GM21723 (cell line): ENCODE data around the gene C17orf114.

ENCODE experiments used
- ATAC-seq: cut with Tn5 transposase; IDR thresholded peaks from one replicate; pipeline ENCODE4 v1.9.1; 2021; ENCODE audit warnings: mild to moderate bottlenecking, moderate library complexity; ENCODE audit not compliant: unreplicated experiment

C17orf114 gene

DNA sequence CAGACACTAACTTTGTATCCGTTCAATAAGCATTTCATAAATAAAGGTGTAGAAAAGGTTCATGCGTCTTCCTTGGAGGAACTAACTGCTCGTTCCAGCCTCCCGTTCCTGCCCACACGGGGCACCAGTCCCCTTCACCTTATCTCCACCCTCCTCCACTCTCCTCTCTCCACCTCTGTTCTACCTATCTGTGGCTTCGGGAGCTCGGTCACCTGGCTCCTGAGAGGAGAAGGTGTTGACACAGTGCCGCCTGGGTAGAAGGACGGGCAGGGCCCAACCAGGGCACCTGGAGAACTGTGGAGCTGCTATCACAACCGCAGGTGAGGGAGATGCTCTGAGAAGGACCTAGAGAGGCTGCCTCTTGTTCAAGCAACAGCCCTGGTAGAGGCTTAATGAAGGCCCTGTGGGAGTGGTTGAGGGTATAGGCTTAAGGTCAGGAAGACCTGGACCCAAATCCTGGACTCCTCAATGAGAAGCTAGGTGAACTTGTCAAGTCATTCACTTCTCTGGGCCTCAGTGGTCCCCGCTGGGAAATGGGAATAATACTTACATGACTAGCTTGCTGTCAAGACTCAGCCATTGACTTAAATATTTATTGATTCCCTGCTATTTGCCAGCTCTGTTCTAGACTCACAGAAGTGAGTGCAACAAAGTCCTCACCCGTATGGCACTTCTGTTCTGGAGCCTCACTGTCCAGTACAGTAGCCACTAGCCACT, 21.4 kb upstream of the C17orf114 start:
- no peak for ATAC-seq

DNA sequence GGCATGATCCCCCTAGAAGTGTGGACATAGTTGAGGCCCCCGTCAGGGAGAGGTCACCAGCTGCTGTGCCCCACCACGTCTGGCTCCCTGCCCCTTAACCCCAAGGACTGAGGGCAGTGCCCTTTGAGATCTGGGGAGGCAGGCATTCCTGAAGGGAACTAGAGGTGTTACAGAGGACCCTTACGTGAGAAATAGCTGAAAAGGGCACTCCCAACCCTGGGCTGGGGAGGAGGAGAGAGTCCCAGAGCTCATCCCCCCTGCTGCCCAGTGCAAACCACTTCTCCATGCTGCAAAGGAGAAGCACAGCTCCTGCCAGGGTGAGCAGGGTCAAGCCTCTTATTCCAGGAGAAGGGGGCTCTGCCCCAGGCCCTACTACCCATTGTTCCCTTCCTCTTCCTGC, 20.7 kb upstream of the C17orf114 start:
- no peak for ATAC-seq

DNA sequence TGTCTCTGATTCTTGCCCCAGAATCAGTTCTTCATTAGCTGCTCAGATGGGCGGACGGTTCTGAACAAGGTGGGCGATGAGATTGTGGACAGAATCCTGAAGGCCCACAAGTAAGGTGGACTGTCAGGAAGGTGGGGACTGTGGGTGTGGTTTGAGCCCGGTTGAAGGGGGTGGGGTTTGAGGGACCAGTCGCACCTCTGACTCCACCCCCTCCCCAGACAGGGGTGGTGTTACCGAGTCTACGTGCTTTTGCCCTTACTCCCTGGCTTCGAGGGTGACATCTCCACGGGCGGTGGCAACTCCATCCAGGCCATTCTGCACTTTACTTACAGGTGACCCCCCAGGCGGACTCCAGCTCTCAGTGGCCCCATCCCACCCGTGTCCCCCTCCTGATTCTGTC, 16.1 kb upstream of the C17orf114 start:
- ATAC-seq, result no peak

DNA sequence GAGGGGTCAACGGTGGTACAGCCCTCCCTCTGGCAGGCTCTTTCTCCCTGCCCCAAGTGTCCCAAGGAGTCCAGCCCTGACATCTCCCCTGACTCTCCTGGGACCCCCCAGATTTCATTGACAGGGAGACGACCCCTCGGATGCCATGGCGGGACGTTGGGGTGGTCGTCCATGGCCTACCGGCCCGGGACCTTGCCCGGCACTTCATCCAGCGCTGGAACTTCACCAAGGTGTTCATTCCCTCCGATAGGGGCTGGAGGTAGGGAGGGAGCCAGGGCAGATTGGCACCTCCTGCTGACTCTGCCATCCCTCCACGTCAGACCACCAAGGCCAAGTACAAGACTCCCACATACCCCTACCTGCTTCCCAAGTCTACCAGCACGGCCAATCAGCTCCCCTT, 14.7 kb upstream of the C17orf114 start:
- ATAC-seq, result no peak

DNA sequence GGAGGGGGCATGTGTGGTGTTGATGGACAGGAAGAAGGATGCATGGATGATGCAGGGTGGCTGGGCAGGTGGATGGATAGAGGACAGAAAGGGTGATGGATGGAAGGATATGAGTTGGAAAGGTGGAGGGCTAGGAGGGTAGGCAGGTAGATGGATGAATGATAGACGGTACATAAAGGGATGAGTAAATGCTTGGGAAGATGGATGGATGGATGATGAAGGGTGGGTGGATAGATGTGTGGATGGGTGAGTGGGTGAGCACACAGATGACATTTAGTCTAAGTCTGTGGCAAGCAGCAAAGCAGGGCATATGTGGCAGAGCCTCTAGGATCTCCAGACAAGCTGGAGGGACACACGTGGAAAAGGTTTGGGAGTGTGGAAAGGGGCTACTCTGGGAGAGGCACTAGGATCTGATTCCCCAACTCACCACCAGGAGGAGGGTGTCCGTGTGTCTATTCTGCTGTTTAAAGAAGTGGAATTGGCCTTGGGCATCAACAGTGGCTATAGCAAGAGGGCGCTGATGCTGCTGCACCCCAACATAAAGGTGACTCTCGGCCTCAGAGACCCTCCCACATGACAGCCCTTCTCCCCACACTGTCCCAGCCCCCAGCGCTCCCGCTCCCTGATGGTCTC, 13.0 kb upstream of the C17orf114 start:
- ATAC-seq, result no peak

DNA sequence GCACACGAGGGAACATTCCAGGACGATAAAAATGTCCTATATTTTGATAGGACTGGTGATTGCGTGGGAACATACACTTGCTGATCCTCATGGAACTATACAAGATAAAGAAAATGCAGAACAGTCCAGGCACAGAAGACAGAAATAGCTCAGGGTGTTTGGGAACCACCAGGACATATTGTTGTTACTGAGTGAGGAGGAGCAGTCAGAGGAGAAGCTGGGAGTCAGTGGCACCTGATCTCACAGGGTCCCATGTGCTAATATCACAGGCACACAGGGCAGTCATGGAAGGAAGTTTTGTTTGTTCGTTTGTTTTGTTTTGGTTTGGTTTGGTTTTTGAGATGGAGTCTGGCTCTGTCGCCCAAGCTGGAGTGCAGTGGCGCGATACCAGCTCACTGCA, 10.6 kb upstream of the C17orf114 start:
- no peak for ATAC-seq

DNA sequence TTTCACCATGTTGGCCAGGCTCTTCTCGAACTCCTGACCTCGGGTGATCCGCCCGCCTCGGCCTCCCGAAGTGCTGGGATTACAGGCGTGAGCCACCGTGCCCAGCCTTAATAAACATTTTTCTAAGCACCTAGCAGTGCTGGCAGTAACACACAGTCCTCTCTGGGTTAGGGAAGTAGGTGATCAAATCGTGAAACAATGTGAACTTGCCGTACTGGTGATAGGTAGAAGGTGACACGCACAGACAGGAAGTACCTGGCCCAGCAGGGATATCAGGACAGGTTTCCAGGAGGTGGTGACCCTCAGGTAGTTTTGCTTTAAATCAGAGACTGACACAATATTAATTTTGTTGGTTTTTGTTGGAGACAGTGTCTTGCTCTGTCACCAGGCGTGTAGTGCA, 9.3 kb upstream of the C17orf114 start:
- no peak for ATAC-seq

DNA sequence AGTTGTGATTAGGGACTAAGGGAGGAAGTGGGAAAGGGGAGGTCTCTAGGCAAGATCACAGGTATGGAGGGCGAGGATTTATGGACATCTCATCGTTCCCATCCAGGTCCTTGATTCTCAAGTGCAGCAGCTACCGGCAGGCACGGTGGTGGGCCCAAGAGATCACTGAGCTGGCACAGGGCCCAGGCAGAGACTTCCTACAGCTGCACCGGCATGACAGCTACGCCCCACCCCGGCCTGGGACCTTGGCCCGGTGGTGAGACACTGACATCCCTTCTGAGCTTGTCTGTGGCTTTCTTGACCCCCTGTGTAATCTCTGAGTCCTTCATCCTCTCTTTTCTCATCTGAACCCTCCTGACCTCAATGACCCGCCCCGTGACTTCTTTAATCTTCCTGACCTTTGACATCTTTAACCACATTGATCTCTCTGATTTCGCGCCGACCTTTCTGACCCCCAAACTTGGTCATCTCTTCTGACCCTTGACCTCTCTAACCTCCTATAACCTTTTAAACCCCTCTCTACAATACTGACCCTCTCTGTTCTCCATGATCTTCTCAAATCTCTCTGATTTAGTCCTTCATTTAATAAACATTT, 8.7 kb upstream of the C17orf114 start:
- no peak for ATAC-seq

DNA sequence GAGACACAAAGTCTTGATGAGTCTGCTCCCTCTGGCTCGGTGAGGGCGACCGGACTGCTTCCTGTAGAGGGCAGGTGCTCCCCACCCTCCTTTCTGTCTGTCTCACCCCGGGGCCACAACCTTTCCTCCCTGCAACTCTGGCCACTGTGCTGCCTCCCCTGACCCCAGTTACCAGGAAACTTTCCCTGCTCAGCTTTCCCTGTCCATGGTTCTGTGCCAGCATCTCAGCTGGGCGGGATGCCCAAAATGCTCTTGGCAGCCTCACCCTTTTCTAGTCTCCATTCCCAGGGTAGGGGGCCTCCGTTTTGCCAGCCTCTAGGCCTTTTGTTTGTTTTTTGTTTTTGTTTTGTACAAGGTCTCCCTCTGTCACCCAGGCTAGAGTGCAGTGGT, 6.2 kb upstream of the C17orf114 start:
- no peak for ATAC-seq

DNA sequence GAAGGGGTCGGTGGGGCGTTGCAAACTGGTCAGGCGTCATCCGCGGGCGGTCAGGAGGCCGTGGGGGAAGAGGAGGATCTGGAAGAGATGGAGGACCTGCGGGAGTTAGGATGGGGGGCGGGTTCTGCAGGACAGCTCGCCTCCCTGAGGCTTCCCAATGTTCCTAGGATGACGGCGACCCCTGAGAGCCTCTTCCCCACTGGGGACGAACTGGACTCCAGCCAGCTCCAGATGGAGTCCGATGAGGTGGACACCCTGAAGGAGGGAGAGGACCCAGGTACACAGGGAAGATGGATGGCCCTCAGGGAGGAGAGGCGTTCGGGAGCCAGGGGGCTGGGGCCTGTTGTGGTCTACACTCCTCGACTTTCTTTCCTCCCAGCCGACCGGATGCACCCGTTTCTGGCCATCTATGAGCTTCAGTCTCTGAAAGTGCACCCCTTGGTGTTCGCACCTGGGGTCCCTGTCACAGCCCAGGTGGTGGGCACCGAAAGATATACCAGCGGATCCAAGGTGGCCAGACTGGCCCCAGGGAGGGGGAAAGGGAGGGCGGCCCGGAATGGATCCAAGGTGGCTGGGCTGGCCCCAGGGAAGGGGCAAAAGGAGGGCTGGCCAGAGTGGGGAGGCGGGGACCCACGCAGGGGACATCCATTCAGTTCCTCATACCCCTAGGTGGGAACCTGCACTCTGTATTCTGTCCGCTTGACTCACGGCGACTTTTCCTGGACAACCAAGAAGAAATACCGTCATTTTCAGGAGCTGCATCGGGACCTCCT, 5.7 kb upstream of the C17orf114 start:
- no peak for ATAC-seq

DNA sequence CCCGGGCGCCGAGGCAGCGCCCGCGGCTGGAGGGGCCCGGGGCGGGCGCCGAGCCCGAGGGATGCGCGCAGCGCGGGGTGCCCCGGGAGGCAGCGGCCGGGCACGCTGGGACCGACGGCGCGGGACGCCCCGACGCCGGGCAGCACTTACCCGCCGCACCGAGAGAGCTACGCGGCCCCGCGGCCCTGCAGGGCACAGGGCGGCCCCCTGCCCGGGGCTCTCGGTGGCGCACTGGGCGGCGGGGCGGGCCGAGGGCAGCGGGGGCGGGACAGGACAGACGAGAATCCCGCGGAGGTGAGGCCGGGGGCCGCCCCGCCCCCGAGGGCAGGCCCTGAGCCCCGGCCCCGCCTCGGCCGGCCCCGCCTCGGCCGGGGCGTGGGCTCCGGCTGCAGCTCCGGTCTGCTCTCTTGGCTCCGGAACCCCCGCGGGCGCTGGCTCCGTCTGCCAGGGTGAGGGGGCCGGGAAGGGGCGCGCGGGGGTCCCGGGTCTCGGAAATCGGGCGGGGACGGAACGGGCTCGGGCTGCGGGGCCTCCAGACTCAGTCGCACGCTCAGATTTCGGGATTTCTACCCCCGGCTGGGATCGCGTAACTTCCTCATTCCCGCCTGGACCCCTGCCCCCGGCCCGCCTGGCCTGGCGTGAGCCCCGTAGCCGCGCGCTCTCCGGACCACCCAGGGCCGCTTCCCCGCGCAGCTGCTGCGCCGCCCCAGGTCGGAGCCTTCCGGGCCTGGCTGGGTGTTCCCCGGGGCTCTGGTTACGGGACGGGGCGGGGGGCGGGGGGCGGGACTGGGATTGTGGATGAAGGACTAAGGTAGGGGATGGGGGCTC, 4.9 kb upstream of the C17orf114 start, which contains the start of gene PLD2:
PLD2 (plus strand) TSS at position 376 of the 828 bp plus-strand sequence. CDS start 621 bp downstream, outside the sequence.
- peak; percentile 90 for ATAC-seq

DNA sequence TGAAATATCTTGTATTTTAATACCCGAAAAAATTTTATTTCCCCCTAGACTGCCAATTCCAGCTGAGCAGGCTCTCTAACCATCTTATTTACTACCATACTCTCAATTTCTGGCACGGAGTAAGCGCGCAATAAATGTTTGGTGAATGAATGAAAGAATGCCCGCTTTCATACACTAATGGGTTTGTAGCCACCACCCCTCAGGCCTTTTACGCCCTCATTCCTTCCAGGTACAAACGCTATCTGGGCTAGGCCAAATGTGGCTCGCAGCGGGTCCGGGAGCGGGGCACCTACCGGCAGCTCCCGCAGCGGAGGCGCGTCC, 4.3 kb upstream of the C17orf114 start:
- no peak for ATAC-seq

DNA sequence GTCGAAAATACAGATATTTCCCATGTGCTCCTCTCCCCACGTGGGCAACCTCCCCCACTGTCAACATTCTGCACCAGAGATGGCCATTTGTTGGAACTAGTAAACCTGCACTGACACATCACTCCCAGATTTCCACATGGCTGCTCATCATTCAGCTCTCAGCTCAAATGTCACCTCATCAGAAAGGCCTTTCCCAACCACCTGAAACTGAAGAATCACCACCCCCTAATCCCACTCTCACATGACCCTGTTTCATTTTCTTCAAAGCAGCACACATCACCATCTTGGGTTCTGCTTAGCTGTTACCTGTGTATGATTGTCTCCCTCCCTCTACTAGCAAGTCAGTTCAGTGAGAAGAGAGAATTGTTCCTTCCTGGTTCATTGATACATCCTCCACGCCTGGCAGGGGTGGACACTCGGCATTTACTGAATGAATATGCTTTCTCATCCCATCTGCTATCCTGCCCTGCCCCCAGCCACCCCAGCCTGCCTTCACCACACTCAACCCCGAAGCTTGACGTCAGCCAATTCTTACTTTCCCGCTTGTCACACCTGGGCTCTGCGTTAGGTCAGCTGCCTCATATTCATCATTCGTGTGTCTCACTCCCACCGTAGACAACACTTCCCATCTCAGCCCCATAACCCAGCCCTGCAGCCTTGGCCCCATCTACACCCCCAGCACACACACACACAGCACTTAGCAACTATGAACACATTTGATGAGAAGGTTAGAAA, 1.5 kb downstream of the C17orf114 start:
- ATAC-seq, result no peak

DNA sequence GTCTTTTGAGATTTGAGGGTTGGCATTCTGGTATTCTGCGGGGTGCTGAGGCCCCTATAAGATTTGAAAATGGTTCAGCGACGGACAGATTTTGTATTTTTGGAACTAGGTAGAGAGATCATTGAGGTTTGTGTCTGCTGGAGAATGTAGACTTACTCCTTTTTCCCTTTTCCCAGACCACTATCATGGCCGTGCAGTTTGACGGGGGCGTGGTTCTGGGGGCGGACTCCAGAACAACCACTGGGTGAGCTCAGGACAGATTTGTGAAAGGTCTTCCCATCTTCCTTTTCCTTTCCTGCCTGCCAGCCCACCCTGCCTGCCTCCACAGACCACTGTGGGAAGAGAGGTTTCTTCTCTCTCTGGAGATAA, 5.6 kb downstream of the C17orf114 start:
- ATAC-seq, result peak; percentile 9

DNA sequence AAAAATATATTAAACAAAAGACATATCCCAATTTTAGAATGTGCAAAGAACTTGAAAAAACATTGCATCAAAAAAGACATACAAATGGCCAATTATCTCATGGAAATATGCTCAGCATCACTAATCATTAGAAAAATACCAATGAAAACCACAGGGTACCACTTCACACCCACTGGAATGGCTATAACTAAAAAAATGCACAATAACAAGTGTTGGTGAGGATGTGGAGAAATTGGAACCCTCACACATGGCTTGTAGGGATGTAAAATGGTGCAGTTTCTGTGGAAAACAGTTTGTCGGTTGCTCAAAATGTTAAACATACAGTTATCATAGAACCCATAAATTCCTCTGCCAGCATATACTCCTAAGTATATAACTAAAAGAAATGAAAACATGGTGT, 7.0 kb downstream of the C17orf114 start:
- no peak for ATAC-seq

DNA sequence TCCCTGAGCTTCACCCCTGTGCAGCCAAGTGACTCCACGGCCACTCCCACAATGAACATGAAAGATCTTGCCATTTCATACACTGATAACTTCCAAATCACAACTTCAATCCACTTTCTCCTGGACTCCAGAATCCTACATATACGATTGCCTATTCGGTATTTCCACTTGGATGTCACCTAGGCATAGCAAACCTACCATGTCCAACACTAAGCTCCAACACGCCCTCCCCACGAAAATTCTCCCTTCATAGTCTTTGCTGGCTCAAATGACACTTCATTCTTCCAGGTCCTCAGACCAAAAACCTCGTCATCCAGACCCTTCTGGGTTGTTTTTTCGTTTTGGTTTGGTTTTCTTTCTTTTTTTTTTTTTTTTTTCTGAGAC, 11.4 kb downstream of the C17orf114 start:
- no peak for ATAC-seq

DNA sequence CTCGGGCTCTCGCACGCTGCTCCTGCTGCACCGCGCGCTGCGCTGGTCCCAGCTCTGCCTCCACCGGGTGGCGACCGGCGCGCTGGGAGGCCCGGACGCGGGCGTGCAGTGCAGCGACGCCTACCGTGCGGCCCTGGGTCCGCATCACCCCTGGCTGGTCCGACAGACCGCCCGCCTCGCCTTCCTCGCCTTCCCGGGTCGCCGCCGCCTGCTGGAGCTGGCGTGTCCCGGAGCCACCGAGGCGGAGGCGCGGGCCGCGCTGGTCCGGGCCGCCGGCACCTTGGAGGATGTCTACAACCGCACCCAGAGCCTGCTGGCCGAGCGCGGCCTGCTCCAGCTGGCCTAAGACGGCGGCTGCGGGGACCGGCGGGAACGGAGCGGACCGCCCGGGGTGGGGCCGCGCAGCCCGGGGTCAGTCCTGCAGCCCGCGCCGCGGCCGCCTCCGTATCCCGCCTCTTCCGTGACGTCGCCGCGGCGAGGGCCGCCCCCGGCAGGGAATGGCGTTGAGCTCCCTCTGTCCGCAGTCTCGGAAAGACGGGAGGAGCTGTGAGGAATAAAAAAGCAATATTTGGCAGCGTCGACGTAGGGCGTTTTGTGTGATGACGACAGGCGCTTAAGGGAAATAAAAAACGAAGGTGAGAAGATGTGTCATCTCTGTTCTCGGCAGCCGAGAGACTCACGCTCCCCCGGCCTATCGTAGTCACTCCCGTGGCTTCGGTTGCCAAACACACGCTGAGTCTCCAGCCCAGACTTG, 12.0 kb downstream of the C17orf114 start:
- peak; percentile 87 for ATAC-seq

DNA sequence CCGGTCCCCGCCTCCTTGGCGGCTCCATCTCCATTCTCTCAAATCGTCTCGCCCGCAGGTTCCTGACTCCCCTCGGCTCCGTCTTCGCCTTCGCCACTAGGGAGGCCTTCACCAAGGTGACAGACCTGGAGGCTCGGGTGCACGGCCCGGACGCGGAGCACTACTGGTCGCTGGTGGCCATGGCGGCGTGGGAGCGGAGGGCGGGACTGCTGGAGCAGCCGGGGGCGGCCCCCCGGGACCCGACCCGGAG, 12.5 kb downstream of the C17orf114 start:
- ATAC-seq, result no peak

DNA sequence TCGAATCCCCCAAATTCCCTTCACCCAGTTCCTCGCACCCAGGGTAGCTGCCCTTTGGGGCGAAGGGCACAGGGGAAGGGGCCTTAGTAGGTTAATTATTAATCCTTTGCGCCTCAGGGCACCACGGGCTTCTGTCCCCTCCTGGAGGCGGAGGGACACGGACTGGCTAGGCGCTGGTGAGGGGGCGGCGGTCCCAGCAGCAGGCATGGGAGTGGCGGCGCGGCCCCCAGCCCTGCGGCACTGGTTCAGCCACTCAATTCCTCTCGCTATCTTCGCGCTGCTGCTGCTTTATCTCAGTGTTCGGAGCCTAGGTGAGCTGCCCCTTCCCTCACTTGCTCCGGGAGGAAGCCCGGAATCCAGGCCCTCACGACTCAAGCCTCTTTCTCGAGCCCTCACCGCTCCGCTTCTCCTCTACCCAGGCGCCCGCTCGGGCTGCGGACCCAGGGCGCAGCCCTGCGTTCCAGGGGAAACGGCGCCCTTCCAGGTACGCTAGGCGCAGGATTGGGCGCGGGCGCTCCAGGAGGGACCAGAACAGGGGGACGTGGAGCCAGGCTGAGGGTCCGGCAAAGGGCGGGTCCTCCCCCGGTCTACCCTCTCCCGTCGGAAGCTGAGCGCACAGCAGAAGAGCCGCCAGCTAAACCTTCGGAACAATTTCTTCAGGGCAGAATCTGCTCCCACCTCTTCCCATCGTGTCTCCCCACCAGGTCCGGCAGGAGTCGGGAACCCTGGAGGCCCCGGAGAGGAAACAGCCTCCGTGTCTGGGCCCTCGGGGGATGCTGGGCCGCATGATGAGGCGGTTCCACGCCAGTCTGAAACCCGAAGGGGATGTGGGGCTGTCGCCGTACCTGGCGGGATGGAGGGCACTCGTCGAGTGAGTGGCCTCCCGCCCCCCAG, 13.1 kb downstream of the C17orf114 start, which contains the start of gene GLTPD2:
GLTPD2 (plus strand) TSS at position 158 of the 894 bp plus-strand sequence; CDS start at position 206, 48 bp downstream.
- no peak for ATAC-seq
